Activated naive CD8-positive, alpha-beta T cell treated with anti-CD3 and anti-CD28 coated beads, Interleukin-2, amount 50 U/mL, for 16 hours (primary cell): ENCODE results near the gene CEACAM4.

Experiments used
- DNase-seq: peaks from one replicate; pipeline ENCODE4 v3.0.0-alpha.2; 2020; ENCODE audit warnings: low read depth, low spot score

The CEACAM4 gene

DNA sequence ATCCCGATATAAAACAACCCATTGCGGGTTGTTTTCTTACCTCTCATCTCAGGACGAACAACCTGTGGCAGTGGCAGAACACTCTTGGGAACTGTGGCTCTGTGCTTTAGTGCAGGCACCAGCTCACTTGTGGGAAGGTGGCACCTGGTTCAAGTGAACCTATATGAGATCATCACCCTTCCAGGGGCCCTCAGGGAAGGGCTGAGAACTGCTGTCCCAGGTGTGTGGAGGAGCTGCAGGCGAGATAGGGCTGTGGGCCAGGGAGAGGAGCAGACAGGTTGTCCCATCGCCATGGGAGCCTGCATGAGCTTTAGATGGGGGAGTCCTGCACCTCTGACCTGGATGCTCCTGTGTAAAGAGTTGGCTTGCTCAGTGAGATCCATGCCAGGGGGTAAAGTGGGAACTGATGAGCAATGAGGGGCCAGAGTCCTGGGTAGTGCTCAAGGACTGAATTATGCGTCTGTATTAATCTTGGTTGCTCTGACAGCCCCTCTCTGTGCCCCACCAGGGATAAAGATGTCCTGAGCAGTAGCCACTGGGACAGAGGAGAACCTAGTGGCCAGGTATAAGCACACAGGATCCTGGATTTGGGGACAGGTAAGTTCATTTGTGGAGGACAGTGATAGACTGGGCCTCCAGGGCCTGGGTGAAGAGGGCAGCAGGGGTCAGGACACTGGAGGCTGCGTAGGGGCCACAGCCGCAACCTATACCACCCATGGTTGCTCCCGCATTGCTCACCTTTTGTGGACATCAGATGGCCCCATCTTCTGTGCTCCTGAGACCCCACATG, 8.7 kb downstream of the CEACAM4 start:
- DNase-seq = no peak

GRCh38 chr19:41616792-41617621, 9.9 kb downstream of the CEACAM4 start:
- DNase-seq = no peak

- no peak for DNase-seq
These were observed 11.7 kb downstream of the CEACAM4 start for GRCh38 chr19:41615207-41615606.

DNA sequence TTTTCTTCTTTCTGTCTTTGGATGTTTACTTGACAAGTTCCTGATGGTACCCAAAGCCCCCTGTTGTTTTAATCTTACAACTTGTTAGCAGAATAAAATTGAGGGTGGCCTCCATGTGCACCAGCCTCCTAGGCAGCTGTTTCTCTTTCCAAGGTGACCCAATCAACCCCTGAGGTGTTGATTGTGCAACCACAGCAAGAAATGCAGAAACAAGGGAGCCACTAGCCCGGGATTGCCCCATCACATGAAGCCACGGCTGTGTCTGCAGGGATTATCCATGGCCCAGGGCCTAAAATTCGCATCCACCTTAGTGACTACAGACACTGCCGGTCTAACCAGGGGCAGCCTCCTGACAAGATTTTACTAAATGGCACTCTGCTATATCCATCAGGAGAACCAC, 14.4 kb downstream of the CEACAM4 start:
- DNase-seq = no peak

- DNase-seq = no peak
These were observed 16.1 kb downstream of the CEACAM4 start for GRCh38 chr19:41610789-41611188.

GRCh38 chr19:41607668-41608067, 19.2 kb downstream of the CEACAM4 start:
- DNase-seq = no peak

GRCh38 chr19:41606215-41606837, 20.5 kb downstream of the CEACAM4 start:
- DNase-seq = no peak

- DNase-seq = no peak
These were observed 22.0 kb downstream of the CEACAM4 start for GRCh38 chr19:41604831-41605230.

DNA sequence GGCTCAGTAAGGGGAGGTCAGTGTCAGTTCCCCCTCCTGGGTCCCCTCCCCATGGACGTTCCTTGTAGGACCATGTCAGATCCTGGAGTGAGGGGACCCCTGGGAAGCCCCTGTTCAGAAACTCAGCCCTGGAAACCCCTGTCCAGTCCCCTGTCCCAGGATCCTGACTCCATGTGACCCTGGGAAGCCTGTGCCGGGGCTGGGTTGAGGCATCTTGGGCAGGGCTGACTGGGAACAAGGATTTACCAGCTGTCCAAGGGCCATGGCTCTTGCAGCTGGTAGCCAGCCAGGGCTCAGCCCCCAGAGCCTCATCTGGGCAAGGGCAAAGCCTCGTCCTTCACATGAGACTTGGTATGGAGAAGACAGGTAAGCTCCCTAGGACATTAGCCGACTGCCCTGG, 25.1 kb downstream of the CEACAM4 start:
- DNase-seq = no peak

DNA sequence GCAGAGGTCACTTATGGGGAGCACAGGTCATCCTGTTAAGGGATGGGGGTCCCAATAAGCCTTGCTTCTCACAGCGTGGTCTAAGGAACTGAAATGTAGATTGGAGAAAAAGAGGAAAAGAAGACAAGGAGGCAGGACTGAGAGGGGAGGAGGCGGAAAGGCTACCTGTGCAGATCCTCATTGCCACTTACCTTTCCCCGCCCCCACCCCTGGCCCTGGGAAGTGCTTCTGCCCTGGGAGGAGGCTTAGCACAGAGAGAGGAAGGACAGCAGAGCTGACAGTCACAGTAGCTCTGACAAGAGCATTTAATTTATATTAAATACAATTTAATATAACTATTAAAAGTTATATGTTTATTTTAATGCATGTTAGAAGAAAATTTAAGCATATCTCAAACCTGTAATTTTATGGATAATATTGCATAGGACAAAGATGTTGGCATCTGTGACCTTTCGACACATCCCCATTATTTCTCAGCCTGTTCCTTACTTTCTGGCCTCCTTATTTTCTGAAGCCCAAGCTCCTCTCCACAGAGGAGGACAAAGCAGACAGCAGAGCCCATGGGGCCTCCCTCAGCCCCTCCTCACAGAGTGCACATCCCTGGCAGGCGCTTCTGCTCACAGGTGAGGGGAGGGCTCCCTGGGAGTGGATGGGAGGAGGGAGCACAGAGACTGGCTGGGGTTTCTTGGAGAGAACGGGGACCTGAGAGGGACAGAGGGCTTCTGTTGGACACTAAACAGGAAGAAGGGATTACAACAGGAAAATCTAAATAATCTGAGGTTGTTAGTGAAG, 27.5 kb downstream of the CEACAM4 start:
- DNase-seq = no peak

DNA sequence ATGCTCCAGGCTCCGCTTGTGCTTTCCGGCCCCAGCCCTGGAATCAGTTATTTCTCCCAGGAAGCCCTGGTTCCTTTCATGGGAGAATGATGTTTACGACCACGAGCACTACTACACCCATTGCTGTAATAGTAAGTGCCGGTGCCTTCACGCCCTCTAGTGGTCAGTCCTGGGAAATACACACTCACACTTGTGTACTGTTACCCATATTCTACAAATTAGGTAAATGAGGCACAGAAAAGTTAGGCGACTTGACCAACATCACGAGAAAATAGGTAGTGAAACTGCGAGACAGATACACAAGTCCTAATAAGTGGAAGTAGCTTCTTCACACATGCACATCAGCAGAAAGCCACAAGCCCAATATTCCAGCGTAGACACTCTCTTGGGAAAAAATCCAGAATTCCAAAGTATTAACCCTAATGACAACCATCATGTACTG, 29.3 kb downstream of the CEACAM4 start:
- DNase-seq = peak; percentile 49

GRCh38 chr19:41595890-41596280, 31.0 kb downstream of the CEACAM4 start:
- no peak for DNase-seq

DNA sequence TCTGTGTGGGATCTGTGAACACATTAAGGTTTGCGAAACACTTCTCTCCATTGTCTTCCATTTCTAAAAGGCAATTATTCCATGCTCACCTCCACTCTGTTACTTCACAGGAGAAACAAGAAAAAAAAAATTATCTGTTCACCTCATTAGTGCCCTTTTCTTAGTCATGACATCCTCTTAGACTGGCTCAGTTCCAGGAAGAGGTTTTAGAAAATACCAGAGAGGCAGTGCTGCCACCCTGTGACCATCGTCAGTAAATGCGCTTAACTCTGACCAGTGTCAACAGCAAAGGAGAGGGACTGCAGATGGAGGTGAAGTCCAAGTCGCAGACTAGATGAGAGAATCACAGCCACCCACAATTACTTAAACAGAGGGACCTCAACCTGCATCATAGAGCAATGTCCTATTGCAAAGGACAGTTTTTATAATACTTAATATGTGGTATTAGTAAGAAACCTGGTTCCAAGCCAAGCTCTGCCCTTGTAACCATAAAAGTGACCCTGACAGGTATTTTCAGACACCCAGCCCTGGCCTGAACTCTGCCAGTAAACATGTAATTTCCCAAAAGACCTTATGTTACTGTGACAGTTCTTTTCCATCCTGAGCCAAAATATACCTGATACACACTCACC, 31.5 kb downstream of the CEACAM4 start:
- peak; percentile 19 for DNase-seq

DNA sequence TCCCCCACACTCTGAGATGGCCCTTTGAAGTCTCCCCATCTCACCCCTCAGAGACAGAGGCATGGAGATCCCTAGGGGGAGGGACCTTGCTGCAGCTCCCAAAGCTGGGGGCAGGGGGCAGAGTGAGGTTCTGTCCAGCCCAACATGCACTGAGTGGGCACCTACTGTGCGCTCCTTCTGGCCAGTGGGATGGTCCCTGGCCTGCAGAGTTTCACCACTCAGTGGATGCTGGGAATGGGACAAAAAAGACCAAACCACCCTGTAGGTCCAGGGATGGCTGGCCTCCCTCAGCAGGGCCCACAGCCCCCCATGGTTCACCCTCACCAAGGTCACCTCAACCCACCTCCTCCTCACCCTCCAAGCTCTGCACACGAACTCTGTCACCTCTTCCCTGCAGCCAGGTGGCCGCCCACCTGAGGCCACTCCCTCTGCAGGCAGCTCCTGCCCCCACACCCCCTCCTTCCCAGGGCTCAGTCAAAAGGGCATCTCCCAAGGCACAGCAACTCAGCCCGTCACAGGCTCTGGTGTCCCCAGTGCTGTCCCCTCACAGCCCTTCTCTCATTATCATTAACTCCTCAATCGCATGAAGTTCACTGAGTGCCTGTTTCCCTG, 34.8 kb downstream of the CEACAM4 start:
- DNase-seq = no peak

GRCh38 chr19:41590936-41591335, 35.9 kb downstream of the CEACAM4 start:
- no peak for DNase-seq

DNA sequence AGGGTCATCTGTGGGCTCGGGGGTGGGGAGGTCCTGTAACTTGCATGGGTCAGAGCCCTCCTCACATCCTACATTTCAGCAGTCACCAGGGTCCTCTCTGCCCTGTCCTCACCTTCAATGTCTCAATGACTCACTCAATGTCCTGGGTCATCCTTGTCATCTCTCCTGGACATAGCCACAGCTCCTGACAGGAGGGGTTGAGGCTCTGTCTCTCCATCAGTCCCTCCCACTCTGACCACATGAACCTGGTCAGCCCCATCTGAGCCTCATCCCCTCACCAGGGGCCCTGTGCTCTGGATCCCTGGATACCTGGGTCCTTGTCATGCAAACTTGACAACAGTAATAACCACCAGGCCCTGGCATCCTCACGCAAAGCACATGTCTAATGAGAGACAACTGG, 37.5 kb downstream of the CEACAM4 start:
- DNase-seq = no peak

- no peak for DNase-seq
These were observed 38.2 kb downstream of the CEACAM4 start for GRCh38 chr19:41588497-41589209.

GRCh38 chr19:41587838-41588210, 39.0 kb downstream of the CEACAM4 start:
- DNase-seq = no peak

GRCh38 chr19:41587101-41587837, 39.6 kb downstream of the CEACAM4 start:
- no peak for DNase-seq
